Skeletal muscle tissue (tissue), 4 donors: ENCODE results near the gene NOG. TPM values are rescaled to one million over a fixed set of nuclear protein-coding genes. Genes with fewer than 3 reads are reported as not detected.

Experiments used
- H3K27ac ChIP-seq: one replicate; pipeline ENCODE4 v1.7.0; 2013; ENCODE audit warnings: mild to moderate bottlenecking, low read depth, low read length, inconsistent platforms
- H3K27me3 ChIP-seq, 3 donors: one replicate each; pipeline ENCODE4 v1.7.0; 2013; ENCODE audit warnings: low read length in 3 of 3; ENCODE audit not compliant: control insufficient read depth in 3 of 3, insufficient read depth in 3 of 3
- H3K36me3 ChIP-seq, 3 donors: one replicate each; pipeline ENCODE4 v1.7.0; 2013; ENCODE audit warnings: low read length in 3 of 3; ENCODE audit not compliant: control insufficient read depth in 3 of 3, insufficient read depth in 3 of 3
- H3K4me1 ChIP-seq, 3 donors: one replicate each; pipeline ENCODE4 v1.7.0; 2013; ENCODE audit warnings: low read length in 3 of 3, mild to moderate bottlenecking in 3 of 3; ENCODE audit not compliant: control insufficient read depth in 3 of 3, insufficient read depth in 3 of 3
- H3K4me3 ChIP-seq, 3 donors: one replicate each; pipeline ENCODE4 v1.7.0; 2013; ENCODE audit warnings: low read length in 3 of 3
- H3K9ac ChIP-seq, 3 donors: one replicate each; pipeline ENCODE4 v1.7.0; 2013; ENCODE audit warnings: low read length in 3 of 3, mild to moderate bottlenecking in 3 of 3, moderate library complexity in 2 of 3, low read depth in 1 of 3
- H3K9me3 ChIP-seq, 3 donors: one replicate each; pipeline ENCODE4 v1.7.0; 2013; ENCODE audit warnings: low read length in 3 of 3; ENCODE audit not compliant: control insufficient read depth in 3 of 3
- total RNA-seq: library from RNA; depleted of rRNA; stranded (reverse); fragments of >200 nt; gene quantifications from one replicate; pipeline ENCODE4 v1.2.3, GENCODE V29; 2014
- donor health status: Osteomylitis.

Gene NOG
- total RNA-seq, 1 donor from 2014 or later, result 8.9 TPM

DNA sequence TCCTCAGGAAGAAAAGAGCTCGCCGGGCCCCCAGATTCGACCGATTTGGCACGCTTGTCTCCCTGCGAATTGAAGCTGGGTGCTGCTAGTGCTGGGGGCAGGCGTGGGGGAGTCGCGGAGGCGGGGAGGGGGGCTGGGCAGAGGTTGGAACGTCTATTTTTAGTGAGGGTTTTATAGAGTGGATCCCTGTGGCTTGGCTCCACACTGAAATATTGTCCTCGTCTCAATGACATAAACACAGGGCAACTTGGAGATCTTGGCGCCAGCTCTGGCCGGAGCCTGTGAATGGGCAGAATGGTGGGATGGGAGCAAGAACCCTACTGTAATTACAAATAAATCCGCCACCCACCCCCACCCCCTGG lies 15.7 kb upstream of the NOG start:
- no peaks in the 10 kb centered on the region for H3K9me3 ChIP-seq
- no peaks in the 10 kb centered on the region for H3K36me3 ChIP-seq
- peak overlapping the region; percentile 67 to 84 (median 82) for H3K9ac ChIP-seq
- H3K27me3 ChIP-seq, result no peaks in the 10 kb centered on the region
- H3K4me1 ChIP-seq, result peaks cover 28 to 39% (median 34%) of the 10 kb centered on the region in 3 donors
- H3K4me3 ChIP-seq, result peak overlapping the region; percentile 27 to 57 (median 34)
- H3K27ac ChIP-seq, result peak overlapping the region; percentile 55

- H3K9ac ChIP-seq, result no peak overlapping the region
- peaks cover 0 to 9% (median 0%) of the 10 kb centered on the region in 3 donors for H3K27me3 ChIP-seq
- peak overlapping the region; percentile 65 for H3K27ac ChIP-seq
- H3K4me1 ChIP-seq, result peaks cover 26 to 38% (median 34%) of the 10 kb centered on the region in 3 donors
- H3K9me3 ChIP-seq, result no peaks in the 10 kb centered on the region
- peak overlapping the region in 2 of 3 donors; percentile 22 to 38 for H3K4me3 ChIP-seq
- no peaks in the 10 kb centered on the region for H3K36me3 ChIP-seq
Measured at GRCh38 chr17:56581635-56582627, 11.6 kb upstream of the NOG start.

- Histone ChIP-seq H3K27ac (no peak overlapping the region), H3K4me3 (no peak overlapping the region), H3K9me3 (no peaks in the 10 kb centered on the region), H3K9ac (no peak overlapping the region), H3K4me1 (peaks cover 14 to 25% (median 23%) of the 10 kb centered on the region in 3 donors), H3K27me3 (peaks cover 3 to 12% (median 5%) of the 10 kb centered on the region in 3 donors), H3K36me3 (no peaks in the 10 kb centered on the region)
Measured at GRCh38 chr17:56583772-56584171, 9.7 kb upstream of the NOG start.

DNA sequence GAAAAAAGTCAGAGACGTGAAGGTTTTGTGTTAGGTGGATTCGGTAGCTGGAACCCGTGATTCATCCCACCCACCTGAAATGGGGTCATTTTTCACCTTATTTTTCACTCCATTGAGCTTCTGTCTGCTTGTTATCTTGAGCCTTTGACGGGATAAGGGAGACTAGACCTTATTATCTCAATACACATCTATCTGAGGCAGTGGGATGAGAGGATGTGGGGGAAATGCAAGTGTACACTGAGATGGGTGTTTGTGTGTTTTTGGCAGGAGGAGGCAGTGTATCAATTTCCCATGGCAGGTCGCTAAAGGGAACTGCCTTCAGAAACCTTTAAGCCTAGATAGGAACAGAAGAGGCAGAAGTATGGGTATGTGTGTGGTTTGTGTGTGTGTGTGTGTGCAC lies 6.2 kb upstream of the NOG start:
- Histone ChIP-seq H3K27me3 (peaks cover 5 to 22% (median 8%) of the 10 kb centered on the region in 3 donors), H3K9me3 (no peaks in the 10 kb centered on the region), H3K9ac (no peak overlapping the region), H3K36me3 (no peaks in the 10 kb centered on the region), H3K4me3 (no peak overlapping the region), H3K27ac (no peak overlapping the region), H3K4me1 (peaks cover 1 to 6% (median 3%) of the 10 kb centered on the region in 3 donors)

DNA sequence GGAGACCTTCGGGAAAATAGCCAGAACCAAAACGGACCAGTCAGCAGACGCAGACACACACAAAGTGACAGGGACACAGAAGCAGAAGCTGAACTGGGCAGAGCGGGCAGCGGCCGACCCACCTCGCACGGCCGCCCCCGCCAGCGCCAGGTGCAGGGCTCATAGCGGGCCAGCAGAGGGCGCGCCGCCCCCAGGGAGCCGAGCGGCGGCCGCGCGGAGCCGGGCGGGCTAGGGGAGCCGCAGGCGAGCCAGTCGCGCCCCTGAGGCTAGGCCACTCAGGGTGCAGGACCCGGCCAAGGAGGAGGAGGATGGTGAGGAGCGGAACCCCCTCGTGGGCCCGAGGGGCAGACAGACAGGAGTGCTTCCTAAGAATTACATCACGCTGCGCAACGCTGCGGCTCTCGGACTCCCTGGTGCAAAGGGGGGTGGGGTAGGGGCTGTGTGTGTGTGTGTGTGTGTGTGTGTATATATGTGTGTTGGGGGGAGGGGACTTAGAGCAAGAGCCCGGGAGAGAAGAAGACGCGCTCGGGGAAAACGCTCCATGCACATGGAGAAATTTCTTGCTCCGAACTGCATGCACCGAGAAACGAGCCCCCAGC lies 913 bp upstream of the NOG start:
- Histone ChIP-seq H3K4me1 (peaks cover 19 to 25% (median 19%) of the 10 kb centered on the region in 3 donors), H3K9ac (peak overlapping the region; percentile 23 to 77 (median 40)), H3K9me3 (no peaks in the 10 kb centered on the region), H3K36me3 (no peaks in the 10 kb centered on the region), H3K4me3 (peak overlapping the region; percentile 66 to 74 (median 72)), H3K27ac (no peak overlapping the region), H3K27me3 (peaks cover 10 to 16% (median 12%) of the 10 kb centered on the region in 3 donors)

- peak overlapping the region; percentile 66 to 79 (median 77) for H3K4me3 ChIP-seq
- no peaks in the 10 kb centered on the region for H3K9me3 ChIP-seq
- H3K4me1 ChIP-seq, result peaks cover 25 to 29% (median 25%) of the 10 kb centered on the region in 3 donors
- peak overlapping the region; percentile 23 to 80 (median 30) for H3K9ac ChIP-seq
- H3K36me3 ChIP-seq, result no peaks in the 10 kb centered on the region
- peaks cover 15 to 21% (median 15%) of the 10 kb centered on the region in 3 donors for H3K27me3 ChIP-seq
- peak overlapping the region; percentile 25 for H3K27ac ChIP-seq
Measured at GRCh38 chr17:56593086-56593645, 333 bp upstream of the NOG start.

- Histone ChIP-seq H3K27ac (no peak overlapping the region), H3K36me3 (no peaks in the 10 kb centered on the region), H3K9me3 (no peaks in the 10 kb centered on the region), H3K27me3 (peaks cover 13 to 26% (median 22%) of the 10 kb centered on the region in 3 donors), H3K4me1 (peaks cover 25 to 29% (median 28%) of the 10 kb centered on the region in 3 donors), H3K4me3 (peak overlapping the region; percentile 68 to 79 (median 77)), H3K9ac (peak overlapping the region; percentile 57 to 80 (median 65))
Measured at GRCh38 chr17:56594320-56595107, 1.0 kb downstream of the NOG start.

- no peaks in the 10 kb centered on the region for H3K9me3 ChIP-seq
- H3K27me3 ChIP-seq, result peaks cover 12 to 31% (median 26%) of the 10 kb centered on the region in 3 donors
- peak overlapping the region; percentile 20 to 80 (median 65) for H3K9ac ChIP-seq
- no peak overlapping the region for H3K27ac ChIP-seq
- peak overlapping the region in 2 of 3 donors; percentile 68 to 77 for H3K4me3 ChIP-seq
- H3K36me3 ChIP-seq, result no peaks in the 10 kb centered on the region
- peaks cover 25 to 29% (median 28%) of the 10 kb centered on the region in 3 donors for H3K4me1 ChIP-seq
Measured at GRCh38 chr17:56595108-56595418, 1.6 kb downstream of the NOG start.
